ENCODE measurements around the gene RBP4. TPM values are rescaled to one million over a fixed set of nuclear protein-coding genes. Genes with fewer than 3 reads are reported as not detected.

The RBP4 gene
- total RNA-seq, 1 experiment from 2014 or later: 2.2 TPM

DNA sequence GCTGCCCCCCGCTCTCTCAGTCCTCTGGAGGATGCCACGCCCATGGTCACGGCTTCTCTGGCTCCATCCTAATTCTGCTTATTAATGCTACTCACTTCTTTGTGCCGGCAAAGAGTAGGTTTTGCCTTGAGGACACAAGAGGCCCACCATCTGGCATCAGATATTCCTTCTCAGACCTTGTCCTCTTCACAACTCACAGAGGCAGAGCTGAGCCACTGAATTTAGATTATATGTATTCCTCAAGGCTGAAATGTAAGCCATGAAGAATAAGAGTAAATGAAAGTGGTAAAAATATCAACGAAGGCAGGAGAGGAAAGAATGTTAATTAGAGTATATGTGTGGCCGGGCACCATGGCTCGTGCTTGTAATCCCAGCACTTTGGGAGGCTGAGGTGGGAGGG is 6.5 kb downstream of the RBP4 start:
- Mint-ChIP-seq H3K4me1 (peaks cover 20% of the 10 kb centered on the region), H3K36me3 (no peaks in the 10 kb centered on the region), H3K9me3 (no peaks in the 10 kb centered on the region), H3K27ac (no peak overlapping the region), H3K27me3 (ENCODE audit: low read depth) (peaks cover 12% of the 10 kb centered on the region), H3K4me3 (no peak overlapping the region)
- ChIA-PET POLR2A (no interaction called here), CTCF (no interaction called here)
- DNase-seq (ENCODE audit: low spot score) (no peak), ATAC-seq (no peak)
- TF ChIP-seq TCF7 (CRISPR knock-in tag; IDR thresholded peaks at IDR 0.05; ENCODE audit: low read depth) (no peak), TEAD4 (CRISPR knock-in tag; IDR thresholded peaks at IDR 0.05) (no peak), ZBTB21 (CRISPR knock-in tag; IDR thresholded peaks at IDR 0.05; ENCODE audit: borderline replicate concordance) (no peak), SOX15 (CRISPR knock-in tag; IDR thresholded peaks at IDR 0.05) (no peak), NR1H2 (CRISPR knock-in tag; IDR thresholded peaks at IDR 0.05) (no peak), FOXP1 (CRISPR knock-in tag; IDR thresholded peaks at IDR 0.05; ENCODE audit: borderline replicate concordance) (no peak), JUN (CRISPR knock-in tag; IDR thresholded peaks at IDR 0.05) (no peak), RORB (CRISPR knock-in tag; IDR thresholded peaks at IDR 0.05) (no peak)
- TF ChIP-seq, protein P1, sequence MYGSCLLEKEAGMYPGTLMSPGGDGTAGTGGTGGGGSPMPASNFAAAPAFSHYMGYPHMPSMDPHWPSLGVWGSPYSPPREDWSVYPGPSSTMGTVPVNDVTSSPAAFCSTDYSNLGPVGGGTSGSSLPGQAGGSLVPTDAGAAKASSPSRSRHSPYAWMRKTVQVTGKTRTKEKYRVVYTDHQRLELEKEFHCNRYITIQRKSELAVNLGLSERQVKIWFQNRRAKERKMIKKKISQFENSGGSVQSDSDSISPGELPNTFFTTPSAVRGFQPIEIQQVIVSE (CRISPR knock-in tag; IDR thresholded peaks at IDR 0.05; ENCODE audit: borderline replicate concordance): no peak

DNA sequence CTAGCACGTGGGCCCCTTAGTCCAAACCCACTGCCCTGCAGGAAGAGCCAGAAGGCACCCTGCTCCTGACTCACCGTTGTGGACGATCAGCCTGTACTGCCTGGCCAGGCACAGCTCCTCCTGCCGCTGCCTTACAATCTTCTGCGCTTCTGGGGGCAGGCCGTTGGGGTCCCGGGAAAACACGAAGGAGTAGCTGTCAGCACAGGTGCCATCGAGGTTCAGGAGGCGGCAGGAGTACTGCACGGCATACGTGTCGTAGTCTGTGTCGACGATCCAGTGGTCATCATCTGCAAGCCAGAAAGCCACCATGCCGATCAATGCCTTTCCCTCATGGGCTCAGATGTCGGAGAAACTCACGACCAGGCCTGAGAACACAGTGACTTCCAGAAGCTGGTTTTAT is 7.3 kb downstream of the RBP4 start:
- TF ChIP-seq NFE2L1 (CRISPR knock-in tag; IDR thresholded peaks at IDR 0.05) (no peak), FOXK1 (CRISPR knock-in tag; IDR thresholded peaks at IDR 0.05) (no peak), CTCF (IDR thresholded peaks at IDR 0.05) (no peak), CREB1 (CRISPR knock-in tag; IDR thresholded peaks at IDR 0.05) (no peak), ZNF423 (CRISPR knock-in tag; IDR thresholded peaks at IDR 0.05) (no peak), IRF1 (CRISPR knock-in tag; IDR thresholded peaks at IDR 0.05) (no peak), NR3C1 (CRISPR knock-in tag; conservative IDR thresholded peaks at IDR 0.05; ENCODE audit: low read depth) (no peak), JUN (CRISPR knock-in tag; IDR thresholded peaks at IDR 0.05) (no peak), MXD4 (CRISPR knock-in tag; IDR thresholded peaks at IDR 0.05; ENCODE audit: borderline replicate concordance) (no peak), E2F5 (CRISPR knock-in tag; IDR thresholded peaks at IDR 0.05) (no peak)
- TF ChIP-seq, protein P2, sequence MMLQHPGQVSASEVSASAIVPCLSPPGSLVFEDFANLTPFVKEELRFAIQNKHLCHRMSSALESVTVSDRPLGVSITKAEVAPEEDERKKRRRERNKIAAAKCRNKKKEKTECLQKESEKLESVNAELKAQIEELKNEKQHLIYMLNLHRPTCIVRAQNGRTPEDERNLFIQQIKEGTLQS (CRISPR knock-in tag; conservative IDR thresholded peaks at IDR 0.05): no peak
- TF ChIP-seq, protein P3, sequence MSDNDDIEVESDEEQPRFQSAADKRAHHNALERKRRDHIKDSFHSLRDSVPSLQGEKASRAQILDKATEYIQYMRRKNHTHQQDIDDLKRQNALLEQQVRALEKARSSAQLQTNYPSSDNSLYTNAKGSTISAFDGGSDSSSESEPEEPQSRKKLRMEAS (CRISPR knock-in tag; IDR thresholded peaks at IDR 0.05): no peak
- Mint-ChIP-seq H3K27ac (no peak overlapping the region), H3K36me3 (no peaks in the 10 kb centered on the region), H3K4me1 (peaks cover 20% of the 10 kb centered on the region), H3K9me3 (no peaks in the 10 kb centered on the region), H3K4me3 (no peak overlapping the region), H3K27me3 (ENCODE audit: low read depth) (peaks cover 14% of the 10 kb centered on the region)
- ChIA-PET POLR2A (no interaction called here), CTCF (interaction anchor here (1.1 kb wide), 1 partner anchor 39 kb away, joined by 4 read pairs; no protein-coding TSS in a partner anchor)
- no peak for ATAC-seq
- DNase-seq (ENCODE audit: low spot score): no peak

DNA sequence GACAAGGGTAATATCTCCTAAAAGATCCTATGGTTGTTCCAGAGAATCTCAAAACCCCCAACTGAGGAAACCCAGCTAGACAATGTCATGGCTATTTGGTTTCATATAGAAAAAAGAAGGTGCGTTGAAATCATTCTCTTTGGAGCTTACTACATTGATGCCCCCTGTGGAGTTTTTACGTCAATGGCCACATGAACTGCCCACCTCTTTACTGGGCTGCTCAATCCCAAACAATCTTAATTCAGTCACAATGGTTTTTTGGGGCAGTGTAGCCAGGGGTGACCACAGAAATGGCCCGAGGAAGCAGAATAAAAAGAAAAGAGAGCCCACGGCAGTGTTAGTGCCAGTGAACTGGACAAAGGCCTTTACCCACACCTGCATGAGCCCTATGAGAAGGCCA is 7.8 kb downstream of the RBP4 start:
- H3K36me3 Mint-ChIP-seq: no peaks in the 10 kb centered on the region
- POLR2A ChIA-PET: no interaction called here
- H3K4me1 Mint-ChIP-seq: peaks cover 20% of the 10 kb centered on the region
- peaks cover 12% of the 10 kb centered on the region for H3K27me3 Mint-ChIP-seq (ENCODE audit: low read depth)
- H3K27ac Mint-ChIP-seq: no peak overlapping the region
- CTCF ChIA-PET: interaction anchor here (0.6 to 1.1 kb wide), 2 partner anchors 39 to 906 kb away, joined by 4 to 6 read pairs; no protein-coding TSS in a partner anchor
- no peaks in the 10 kb centered on the region for H3K9me3 Mint-ChIP-seq
- DNase-seq (ENCODE audit: low spot score): no peak
- no peak for ATAC-seq
- no peak overlapping the region for H3K4me3 Mint-ChIP-seq
- TF ChIP-seq NFYB (CRISPR knock-in tag; conservative IDR thresholded peaks at IDR 0.05; ENCODE audit: low read depth): no peak
- TF ChIP-seq, protein P4, sequence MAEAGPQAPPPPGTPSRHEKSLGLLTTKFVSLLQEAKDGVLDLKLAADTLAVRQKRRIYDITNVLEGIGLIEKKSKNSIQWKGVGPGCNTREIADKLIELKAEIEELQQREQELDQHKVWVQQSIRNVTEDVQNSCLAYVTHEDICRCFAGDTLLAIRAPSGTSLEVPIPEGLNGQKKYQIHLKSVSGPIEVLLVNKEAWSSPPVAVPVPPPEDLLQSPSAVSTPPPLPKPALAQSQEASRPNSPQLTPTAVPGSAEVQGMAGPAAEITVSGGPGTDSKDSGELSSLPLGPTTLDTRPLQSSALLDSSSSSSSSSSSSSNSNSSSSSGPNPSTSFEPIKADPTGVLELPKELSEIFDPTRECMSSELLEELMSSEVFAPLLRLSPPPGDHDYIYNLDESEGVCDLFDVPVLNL (CRISPR knock-in tag; IDR thresholded peaks at IDR 0.05; ENCODE audit: borderline replicate concordance, low read depth): no peak
- TF ChIP-seq ZNF532 (CRISPR knock-in tag; IDR thresholded peaks at IDR 0.05; ENCODE audit: borderline replicate concordance): no peak
- no peak for TF ChIP-seq ZNF232 (CRISPR knock-in tag; IDR thresholded peaks at IDR 0.05)
